ENCODE measurements around the gene WWOX.

DNA sequence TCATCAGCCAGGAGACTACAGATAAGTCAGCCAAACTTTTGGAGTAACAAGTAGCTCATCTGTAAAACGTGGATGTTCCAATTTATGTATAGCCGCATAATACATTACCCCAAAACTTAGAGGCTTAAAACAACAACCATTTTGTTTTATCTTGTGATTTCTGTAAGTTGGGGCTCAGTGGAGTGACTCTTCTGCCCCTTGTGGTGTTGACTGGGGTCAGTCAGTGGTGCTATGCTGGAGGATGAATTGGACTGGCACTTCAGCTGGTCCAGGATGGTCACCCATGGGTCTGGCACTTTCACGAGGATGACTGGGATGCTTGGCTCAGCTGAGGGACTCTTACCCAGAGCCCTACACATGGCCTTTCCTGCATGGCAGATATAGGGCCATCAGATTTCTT lies 172.5 kb downstream of the WWOX start:
- TF ChIP-seq, protein P1, sequence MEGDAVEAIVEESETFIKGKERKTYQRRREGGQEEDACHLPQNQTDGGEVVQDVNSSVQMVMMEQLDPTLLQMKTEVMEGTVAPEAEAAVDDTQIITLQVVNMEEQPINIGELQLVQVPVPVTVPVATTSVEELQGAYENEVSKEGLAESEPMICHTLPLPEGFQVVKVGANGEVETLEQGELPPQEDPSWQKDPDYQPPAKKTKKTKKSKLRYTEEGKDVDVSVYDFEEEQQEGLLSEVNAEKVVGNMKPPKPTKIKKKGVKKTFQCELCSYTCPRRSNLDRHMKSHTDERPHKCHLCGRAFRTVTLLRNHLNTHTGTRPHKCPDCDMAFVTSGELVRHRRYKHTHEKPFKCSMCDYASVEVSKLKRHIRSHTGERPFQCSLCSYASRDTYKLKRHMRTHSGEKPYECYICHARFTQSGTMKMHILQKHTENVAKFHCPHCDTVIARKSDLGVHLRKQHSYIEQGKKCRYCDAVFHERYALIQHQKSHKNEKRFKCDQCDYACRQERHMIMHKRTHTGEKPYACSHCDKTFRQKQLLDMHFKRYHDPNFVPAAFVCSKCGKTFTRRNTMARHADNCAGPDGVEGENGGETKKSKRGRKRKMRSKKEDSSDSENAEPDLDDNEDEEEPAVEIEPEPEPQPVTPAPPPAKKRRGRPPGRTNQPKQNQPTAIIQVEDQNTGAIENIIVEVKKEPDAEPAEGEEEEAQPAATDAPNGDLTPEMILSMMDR (optimal IDR thresholded peaks at IDR 0.05 in 1 of 3, IDR thresholded peaks at IDR 0.05 in 1 of 3, conservative IDR thresholded peaks at IDR 0.05 in 1 of 3; ENCODE audit: extremely low read depth in 1 of 3, insufficient read depth in 2 of 3, low read length in 3 of 3), result no peak
- TF ChIP-seq EZH2 (IDR thresholded peaks at IDR 0.05; ENCODE audit: low read length), result no peak

Data from keratinocyte (primary cell).